Non-pigmented ciliary epithelial cell (primary cell): Measurements from ENCODE around the gene SYNGR2.

Source experiments
- DNase-seq: peaks from one replicate; pipeline ENCODE4 v3.0.0-alpha.2; 2010; ENCODE audit warnings: low read depth

SYNGR2 gene

DNA sequence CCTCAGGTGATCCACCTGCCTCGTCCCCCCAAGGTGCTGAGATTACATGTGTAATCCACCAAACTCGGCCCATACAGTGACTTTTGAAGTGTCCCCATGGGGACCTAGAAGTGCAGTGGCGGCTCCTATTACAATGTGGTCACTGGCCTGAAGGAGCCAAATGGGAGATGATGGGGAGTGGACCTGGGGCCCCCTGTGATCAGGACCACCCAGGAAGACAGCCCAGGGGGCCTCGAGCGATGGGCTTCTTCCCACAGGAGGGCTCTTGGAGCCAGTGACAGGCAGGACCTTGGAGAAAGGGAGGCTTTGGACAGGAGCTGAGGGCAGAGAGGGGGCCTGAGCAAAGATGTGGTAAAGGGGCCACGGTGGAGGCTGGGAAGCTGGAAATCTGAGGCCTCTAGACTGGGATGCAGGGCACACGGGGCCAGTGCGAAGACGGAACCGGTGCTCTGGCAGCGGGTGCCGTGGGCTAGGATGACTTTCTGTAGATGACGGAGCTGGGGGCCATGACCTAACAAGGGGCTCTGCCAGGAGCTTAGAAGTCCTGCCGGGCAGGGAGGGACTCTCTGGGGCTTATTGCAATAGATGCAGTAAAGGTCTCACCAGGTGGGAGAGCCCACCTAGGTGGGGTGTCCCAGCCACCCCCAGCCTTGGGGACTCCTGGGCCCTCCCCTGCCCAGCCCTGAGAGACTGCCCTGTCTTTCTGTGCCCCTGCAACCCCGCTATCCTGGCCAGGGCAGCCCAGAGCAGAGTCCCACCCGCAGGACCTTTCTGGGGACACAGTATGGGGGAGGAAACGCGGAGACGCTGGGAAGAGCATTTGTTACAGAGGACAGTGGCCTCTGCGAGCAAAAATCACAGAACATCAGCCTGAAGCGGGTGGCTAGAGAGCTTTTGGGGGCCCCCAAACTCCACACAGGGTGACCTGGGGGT lies 24.9 kb upstream of the SYNGR2 start:
- DNase-seq, result no peak

GRCh38 chr17:78144147-78144719 lies 24.1 kb upstream of the SYNGR2 start:
- no peak for DNase-seq

DNA sequence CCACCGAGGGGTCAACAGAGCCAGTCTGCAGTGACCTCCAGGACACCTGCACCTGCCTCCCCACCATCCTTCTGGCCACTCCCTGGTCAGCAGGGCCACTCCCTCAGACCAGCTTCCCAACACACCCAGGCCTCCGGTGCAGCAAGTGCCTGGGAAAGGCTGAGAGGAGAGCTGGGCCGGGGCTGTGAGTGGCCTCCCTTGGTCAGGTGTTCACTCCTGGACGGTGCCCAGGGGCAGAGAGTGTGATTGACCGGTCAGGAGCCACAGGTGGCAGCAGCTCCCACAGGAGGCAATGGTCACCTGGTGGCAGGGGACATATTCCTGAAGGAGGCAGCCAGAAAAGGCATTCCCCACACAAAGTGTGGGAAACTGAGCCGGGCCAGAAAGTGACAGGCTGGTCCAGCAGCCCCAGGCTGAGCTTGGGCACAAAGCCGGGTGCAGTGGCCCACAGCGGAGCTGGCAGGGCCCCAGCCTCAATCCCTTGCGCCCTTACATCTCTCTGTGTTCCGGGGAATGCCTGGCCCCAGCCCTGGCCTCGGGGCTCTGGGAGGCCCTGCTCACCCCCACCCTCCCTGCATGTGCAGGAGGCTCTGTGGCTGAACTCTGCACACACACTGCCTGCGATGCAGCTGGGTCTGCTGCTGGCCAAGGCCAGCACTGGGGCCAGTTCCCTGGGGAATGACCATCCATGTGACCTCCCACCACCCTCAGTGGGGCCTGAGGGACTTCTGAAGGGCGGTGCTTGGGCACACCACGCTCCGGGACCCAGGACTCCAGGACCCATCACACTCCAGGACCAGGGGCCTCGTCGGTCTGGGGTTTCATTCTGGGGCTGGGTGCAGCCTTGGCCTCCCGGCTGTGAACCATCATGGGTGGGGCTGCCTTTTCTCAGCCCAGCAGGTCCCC lies 23.4 kb upstream of the SYNGR2 start:
- no peak for DNase-seq

- no peak for DNase-seq
Observed at GRCh38 chr17:78146471-78146869, 21.9 kb upstream of the SYNGR2 start.

- no peak for DNase-seq
Observed at GRCh38 chr17:78146881-78147280, 21.5 kb upstream of the SYNGR2 start.

- no peak for DNase-seq
Observed at GRCh38 chr17:78147315-78147998, 20.9 kb upstream of the SYNGR2 start.

GRCh38 chr17:78148286-78149016 lies 19.9 kb upstream of the SYNGR2 start:
- DNase-seq, result no peak

DNA sequence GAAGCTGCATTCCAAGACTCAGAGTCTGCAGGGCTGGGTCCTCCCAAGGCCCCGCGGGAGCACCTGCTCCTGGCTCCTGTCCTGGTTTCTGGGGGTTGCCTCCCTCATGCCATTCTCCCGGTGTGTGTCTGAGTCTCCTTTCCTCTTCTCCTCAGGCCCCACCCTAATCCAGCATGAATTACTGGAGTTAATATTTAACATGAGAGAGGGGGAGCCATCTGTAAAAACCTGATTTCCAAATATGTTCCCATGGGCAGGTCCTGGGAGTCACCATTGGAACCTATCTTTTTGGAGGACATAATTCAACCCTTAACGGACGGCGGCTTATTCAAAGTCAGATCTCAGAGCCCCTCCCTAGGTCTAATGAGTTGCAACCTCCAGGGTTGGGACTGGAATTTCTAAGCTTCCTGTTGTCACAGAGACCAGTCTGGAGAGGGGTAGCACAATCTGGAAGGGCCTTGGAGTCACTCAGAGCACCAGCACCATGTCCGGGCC lies 16.8 kb upstream of the SYNGR2 start:
- no peak for DNase-seq

DNA sequence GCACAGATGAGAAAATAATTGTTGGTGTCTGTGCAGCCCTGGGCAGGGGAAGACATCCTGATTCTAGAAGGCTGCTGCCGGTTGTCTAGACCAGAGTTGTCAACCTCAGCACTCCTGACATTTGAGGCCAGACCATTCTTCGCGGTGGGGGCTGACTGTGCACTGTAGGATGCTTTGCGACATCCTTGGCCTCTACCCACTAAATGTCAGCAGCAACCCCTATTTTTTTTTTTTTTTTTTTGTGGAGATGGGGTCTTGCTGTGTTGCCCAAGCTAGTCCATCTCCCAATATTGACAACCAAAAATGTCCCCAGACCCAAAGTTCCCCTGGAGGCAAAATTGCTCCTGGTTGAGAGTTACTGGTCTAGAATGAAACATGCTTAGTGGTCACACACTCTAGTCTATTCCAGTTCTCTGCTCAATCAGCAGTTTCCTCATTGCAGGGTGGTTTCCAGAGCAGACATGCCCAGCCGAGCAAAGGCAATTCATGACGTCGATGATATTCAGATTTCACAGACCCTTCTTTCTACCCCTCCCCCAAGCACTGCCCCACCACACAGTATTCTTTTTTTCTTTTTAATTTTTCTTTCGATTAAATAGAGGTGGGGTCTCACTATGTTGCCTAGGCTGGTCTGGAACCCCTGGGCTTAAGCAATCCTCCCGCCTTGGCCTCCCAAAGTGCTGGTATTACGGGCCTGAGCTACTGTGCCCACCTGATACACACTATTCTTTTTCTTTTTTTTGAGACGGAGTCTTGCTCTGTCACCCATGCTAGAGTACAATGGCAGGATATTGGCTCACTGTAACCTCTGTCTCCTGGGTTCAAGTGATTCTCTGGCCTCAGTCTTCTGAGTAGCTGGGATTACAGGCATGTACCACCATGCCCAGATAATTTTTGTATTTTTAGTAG lies 13.2 kb upstream of the SYNGR2 start:
- no peak for DNase-seq

DNA sequence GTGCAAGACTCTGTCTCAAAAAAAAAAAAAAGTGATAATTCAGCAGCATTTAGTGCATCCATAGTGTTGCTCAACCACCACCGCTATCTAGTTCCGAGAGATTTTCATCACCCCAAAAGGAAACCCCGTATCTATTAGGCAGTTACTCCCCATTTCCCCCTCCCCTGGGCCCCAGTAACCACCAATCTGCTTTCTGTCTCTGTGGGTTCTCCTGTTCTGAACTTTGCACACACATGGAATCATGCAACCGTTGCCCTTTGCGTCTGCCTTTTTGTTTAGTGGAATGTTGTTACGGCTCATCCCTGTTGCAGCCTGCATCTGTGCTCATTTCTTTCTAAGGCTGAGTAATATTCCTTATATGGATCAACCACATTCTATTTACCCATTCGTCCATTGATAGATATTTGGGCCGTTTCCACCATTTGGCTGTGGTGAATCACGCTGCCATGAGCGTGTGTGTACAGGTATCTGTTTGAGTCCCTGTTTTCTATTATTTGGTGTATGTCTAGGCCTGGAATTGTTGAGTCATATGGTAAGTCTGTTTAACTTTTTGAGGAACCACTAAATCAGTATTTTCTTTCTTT lies 8.7 kb upstream of the SYNGR2 start:
- DNase-seq, result no peak

- DNase-seq, result no peak
Observed at GRCh38 chr17:78163881-78164747, 4.3 kb upstream of the SYNGR2 start.

DNA sequence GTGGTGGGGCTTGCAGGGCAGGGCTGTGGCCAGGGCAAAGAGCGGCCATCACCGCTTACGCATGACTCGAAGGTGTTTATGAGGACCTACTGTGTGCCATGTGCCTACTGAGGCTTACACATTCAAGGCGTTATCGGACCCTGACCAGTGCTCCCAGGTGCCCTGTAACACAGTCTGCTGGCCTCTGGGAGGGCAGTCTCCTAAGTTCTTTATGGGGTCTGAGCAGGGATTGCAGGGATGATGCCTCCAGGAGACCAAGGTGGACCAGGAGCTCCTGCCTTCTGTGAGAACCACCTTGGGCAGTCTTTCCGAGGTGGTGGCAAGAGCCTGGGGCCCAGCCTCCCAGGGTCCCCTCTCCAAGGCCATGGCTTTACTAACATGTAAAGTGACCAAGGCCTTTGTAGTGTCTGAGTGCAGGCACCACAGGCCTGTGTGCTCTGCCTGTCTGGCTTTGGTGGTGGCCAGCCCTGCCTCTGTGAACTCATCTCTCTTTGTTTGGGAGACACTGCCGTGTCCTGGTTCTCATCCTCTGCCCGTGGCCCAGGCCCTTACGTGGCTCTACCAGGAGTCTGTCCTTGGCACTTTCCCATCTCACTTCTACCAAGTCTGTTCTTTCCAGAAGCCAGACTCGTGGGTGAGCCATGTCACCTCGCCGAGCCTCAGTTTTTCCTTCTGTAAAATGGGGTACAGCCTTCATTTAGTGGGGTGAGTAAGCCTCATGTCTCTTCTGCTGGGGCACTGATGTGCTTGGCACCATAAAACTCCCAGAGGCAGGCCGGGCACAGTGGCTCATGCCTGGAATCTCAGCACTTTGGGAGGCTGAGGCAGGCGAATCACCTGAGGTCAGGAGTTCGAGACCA lies 3.4 kb upstream of the SYNGR2 start:
- no peak for DNase-seq

DNA sequence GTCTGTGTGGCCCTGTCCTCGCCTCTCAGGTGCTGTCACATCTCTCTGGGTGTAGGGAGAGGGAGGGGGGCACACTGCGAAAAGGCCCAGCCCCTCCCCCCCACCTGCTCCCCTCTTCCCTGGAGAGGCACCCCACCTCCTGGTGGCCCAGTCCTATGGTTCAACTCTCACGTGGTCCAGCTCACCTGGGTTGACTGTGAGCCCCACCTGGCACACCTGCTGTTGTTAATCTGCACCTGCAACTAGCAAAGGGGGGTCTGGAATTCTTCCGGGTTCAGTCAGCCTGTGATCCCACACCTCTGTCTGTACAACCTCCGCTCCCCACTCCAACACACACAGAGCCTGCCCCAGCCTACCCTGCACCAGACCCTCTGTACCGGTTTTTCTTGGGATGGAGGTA lies 2.0 kb upstream of the SYNGR2 start:
- DNase-seq, result no peak

- DNase-seq, result no peak
Observed at GRCh38 chr17:78168903-78169793, 767 bp downstream of the SYNGR2 start.

DNA sequence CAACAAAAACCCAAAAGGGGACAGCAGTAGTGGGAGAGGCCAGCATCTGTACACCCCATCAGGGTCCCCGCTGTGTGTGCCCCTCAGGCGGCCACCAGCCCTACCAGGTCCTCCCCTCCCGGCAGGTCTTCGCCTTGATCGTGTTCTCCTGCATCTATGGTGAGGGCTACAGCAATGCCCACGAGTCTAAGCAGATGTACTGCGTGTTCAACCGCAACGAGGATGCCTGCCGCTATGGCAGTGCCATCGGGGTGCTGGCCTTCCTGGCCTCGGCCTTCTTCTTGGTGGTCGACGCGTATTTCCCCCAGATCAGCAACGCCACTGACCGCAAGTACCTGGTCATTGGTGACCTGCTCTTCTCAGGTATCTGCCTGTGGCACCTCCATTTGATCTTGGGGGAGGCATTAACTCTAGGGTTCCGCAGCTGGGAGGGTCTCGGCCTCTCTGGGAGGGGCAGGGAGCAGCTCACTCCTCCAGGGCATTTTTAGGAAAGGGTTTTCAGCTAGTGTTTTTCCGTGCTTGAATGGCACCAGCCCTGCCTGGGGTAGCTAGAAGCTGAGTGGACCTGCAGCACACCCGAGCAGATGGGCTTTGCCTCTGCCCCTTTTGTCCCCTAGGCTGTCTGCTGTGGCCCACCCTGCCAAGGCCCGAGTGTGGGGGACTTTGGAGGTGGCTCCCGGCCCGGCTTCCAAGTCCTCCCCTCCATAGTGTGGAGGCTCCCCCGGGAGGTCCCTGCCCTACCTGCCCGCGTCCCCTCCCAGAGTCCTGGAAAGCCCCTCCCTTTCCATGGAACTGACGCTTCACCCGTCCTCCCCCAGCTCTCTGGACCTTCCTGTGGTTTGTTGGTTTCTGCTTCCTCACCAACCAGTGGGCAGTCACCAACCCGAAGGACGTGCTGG lies 2.6 kb downstream of the SYNGR2 start:
- DNase-seq, result no peak
